Measurements from ENCODE around the gene CCDC32.

The CCDC32 gene

GRCh38 chr15:40565333-40566238, 744 bp upstream of the CCDC32 start:
- DNase-seq: no peak

GRCh38 chr15:40563426-40563825, 1.4 kb downstream of the CCDC32 start:
- no peak for DNase-seq

- no peak for DNase-seq
These were observed 2.2 kb downstream of the CCDC32 start for GRCh38 chr15:40562691-40563090.

GRCh38 chr15:40558952-40559742, 5.7 kb downstream of the CCDC32 start:
- DNase-seq: no peak

- DNase-seq: no peak
These were observed 9.0 kb downstream of the CCDC32 start for GRCh38 chr15:40555876-40556275.

GRCh38 chr15:40554161-40554525, 10.7 kb downstream of the CCDC32 start:
- no peak for DNase-seq

GRCh38 chr15:40550341-40551037, 14.4 kb downstream of the CCDC32 start:
- DNase-seq: no peak

GRCh38 chr15:40549894-40550293, 14.9 kb downstream of the CCDC32 start:
- no peak for DNase-seq

GRCh38 chr15:40548610-40549009, 16.2 kb downstream of the CCDC32 start:
- DNase-seq: no peak

GRCh38 chr15:40545457-40545856, 19.4 kb downstream of the CCDC32 start:
- DNase-seq: no peak

GRCh38 chr15:40543631-40544294, 21.1 kb downstream of the CCDC32 start:
- no peak for DNase-seq

- DNase-seq: no peak
These were observed 21.8 kb downstream of the CCDC32 start for GRCh38 chr15:40543082-40543481.

GRCh38 chr15:40538976-40539375, 25.9 kb downstream of the CCDC32 start:
- DNase-seq: no peak

- DNase-seq: no peak
These were observed 28.3 kb downstream of the CCDC32 start for GRCh38 chr15:40536501-40536900.

- no peak for DNase-seq
These were observed 30.5 kb downstream of the CCDC32 start for GRCh38 chr15:40534371-40534770.

- DNase-seq: no peak
These were observed 31.0 kb downstream of the CCDC32 start for GRCh38 chr15:40533763-40534364.

GRCh38 chr15:40528801-40529200, 36.0 kb downstream of the CCDC32 start:
- DNase-seq: no peak

GRCh38 chr15:40525855-40526254, 39.0 kb downstream of the CCDC32 start:
- no peak for DNase-seq

GRCh38 chr15:40523611-40524010, 41.2 kb downstream of the CCDC32 start:
- DNase-seq: no peak

- DNase-seq: no peak
These were observed 48.5 kb downstream of the CCDC32 start for GRCh38 chr15:40516322-40516721.

- DNase-seq: no peak
These were observed 51.2 kb downstream of the CCDC32 start for GRCh38 chr15:40513609-40514008.

- no peak for DNase-seq
These were observed 52.4 kb downstream of the CCDC32 start for GRCh38 chr15:40512440-40512839.

Measured in midbrain (tissue), 1 donor.